Measurements from ENCODE around the gene LUC7L.

- TF ChIP-seq POLR2AphosphoS5 (IDR thresholded peaks at IDR 0.05; ENCODE audit: low read depth, low read length) = no peak
- no peak for TF ChIP-seq TAF1 (IDR thresholded peaks at IDR 0.05; ENCODE audit: borderline replicate concordance, insufficient read depth, low read length)
- no peak for TF ChIP-seq REST (IDR thresholded peaks at IDR 0.05; ENCODE audit: insufficient read depth in 1 of 2, low read depth in 2 of 2, low read length in 2 of 2)
- TF ChIP-seq SIN3A (IDR thresholded peaks at IDR 0.05; ENCODE audit: borderline replicate concordance, insufficient read depth, low read length) = no peak
These were observed 34.7 kb upstream of the LUC7L start for GRCh38 chr16:263944-264343.
